Measurements from ENCODE around the gene C6orf89.
A peak's percentile ranks its signal among the peaks of the same experiment; 100 is the strongest.
"Not testable (repeated sequence)": the region's sequence is repeated elsewhere in the genome, so short reads cannot be mapped to it uniquely, and the experiment has no call there.

Gene C6orf89

GRCh38 chr6:36947570-36948351, 62.0 kb downstream of the C6orf89 start:
- DNase-seq (ENCODE audit: low spot score), result no peak

GRCh38 chr6:36949076-36949475, 63.3 kb downstream of the C6orf89 start:
- not testable (repeated sequence) for DNase-seq (ENCODE audit: low spot score)

- no peak for DNase-seq (ENCODE audit: low spot score)
Observed at GRCh38 chr6:36949636-36950035, 63.9 kb downstream of the C6orf89 start.

GRCh38 chr6:36953931-36954261, 68.1 kb downstream of the C6orf89 start:
- DNase-seq (ENCODE audit: low spot score), result no peak

- no peak for DNase-seq (ENCODE audit: low spot score)
Observed at GRCh38 chr6:36954262-36954931, 68.6 kb downstream of the C6orf89 start, which contains the start of gene PI16. Gene PI16 (plus strand): TSS chr6:36954738. CDS start chr6:36954761, 23 bp downstream.

GRCh38 chr6:36955136-36955535, 69.4 kb downstream of the C6orf89 start:
- no peak for DNase-seq (ENCODE audit: low spot score)

- DNase-seq (ENCODE audit: low spot score), result no peak
Observed at GRCh38 chr6:36955671-36956445, 70.1 kb downstream of the C6orf89 start.

GRCh38 chr6:36956446-36956820, 70.7 kb downstream of the C6orf89 start:
- no peak for DNase-seq (ENCODE audit: low spot score)

- DNase-seq (ENCODE audit: low spot score), result no peak
Observed at GRCh38 chr6:36957773-36958271, 72.1 kb downstream of the C6orf89 start.

- DNase-seq (ENCODE audit: low spot score), result no peak
Observed at GRCh38 chr6:36958775-36959554, 73.2 kb downstream of the C6orf89 start.

- no peak for DNase-seq (ENCODE audit: low spot score)
Observed at GRCh38 chr6:36959555-36960250, 74.0 kb downstream of the C6orf89 start.

GRCh38 chr6:36961441-36962435, 76.0 kb downstream of the C6orf89 start:
- DNase-seq (ENCODE audit: low spot score), result no peak

- DNase-seq (ENCODE audit: low spot score), result peak; percentile 91
Observed at GRCh38 chr6:36962874-36963273, 77.1 kb downstream of the C6orf89 start.

GRCh38 chr6:36963451-36964290, 77.9 kb downstream of the C6orf89 start:
- peak; percentile 84 for DNase-seq (ENCODE audit: low spot score)

GRCh38 chr6:36964349-36964748, 78.6 kb downstream of the C6orf89 start:
- DNase-seq (ENCODE audit: low spot score), result no peak

- no peak for DNase-seq (ENCODE audit: low spot score)
Observed at GRCh38 chr6:36964908-36965307, 79.2 kb downstream of the C6orf89 start.

- DNase-seq (ENCODE audit: low spot score), result no peak
Observed at GRCh38 chr6:36967301-36967700, 81.5 kb downstream of the C6orf89 start.

- no peak for DNase-seq (ENCODE audit: low spot score)
Observed at GRCh38 chr6:36967757-36968156, 82.0 kb downstream of the C6orf89 start.

Data from germinal center (tissue), 1 donor.